B cell (primary cell): ENCODE measurements around the gene SERPINA10. TPM values are rescaled to one million over a fixed set of nuclear protein-coding genes. Genes with fewer than 3 reads are reported as not detected.

Experiments used
- ATAC-seq: fragments of 200-7000 bp; cut with Tn5 transposase; one replicate; pipeline ENCODE4 v1.10.0; 2021; ENCODE audit warnings: low read depth, mild to moderate bottlenecking, moderate number of reproducible peaks, moderate library complexity
- CTCF ChIA-PET: fragments of 350-600 bp; sonication (Branson Sonifier 250); formaldehyde crosslinking; loops from one replicate; lab custom pipeline; 2021; ENCODE audit warnings: antibody characterized with exemption, inconsistent platforms; lab: Charles Lee
- POLR2A ChIA-PET: fragments of 350-600 bp; sonication (Branson Sonifier 250); formaldehyde crosslinking; loops from one replicate; lab custom pipeline; 2021; ENCODE audit warnings: antibody characterized with exemption; lab: Charles Lee
- DNase-seq: peaks from one replicate; pipeline ENCODE4 v3.0.0; 2013
- H2AFZ ChIP-seq: 2 replicates; pipeline ENCODE4 v1.6.1; 2012; ENCODE audit warnings: mild to moderate bottlenecking, low read depth, low read length; ENCODE audit not compliant: insufficient read depth, poor library complexity, severe bottlenecking
- H3K27ac ChIP-seq, 2 donors: 1 replicate in 1 of 2; 2 replicates in 1 of 2; pipeline ENCODE4 v1.5.1; 2012 to 2013; ENCODE audit warnings: low read length in 2 of 2, mild to moderate bottlenecking in 2 of 2, moderate library complexity in 1 of 2
- H3K27me3 ChIP-seq, 4 experiments: fragments of 200-600 bp in 1 of 4; sonication (generic) in 1 of 4; replicated peaks in 1 of 4; 1 replicate in 2 of 4; 2 replicates in 2 of 4; pipeline versions ENCODE4 v1.6.1 to v1.7.0; 2013 to 2016; ENCODE audit warnings: low read length in 3 of 4, mild to moderate bottlenecking in 2 of 4, mixed read lengths in 1 of 4, moderate library complexity in 1 of 4; ENCODE audit not compliant: insufficient read depth in 4 of 4, control insufficient read depth in 3 of 4; ENCODE audit errors: control extremely low read depth in 1 of 4
- H3K36me3 ChIP-seq, 2 experiments: replicated peaks in 1 of 2; 1 replicate in 1 of 2; 2 replicates in 1 of 2; pipeline versions ENCODE4 v1.6.1 to v1.7.1; 2013; ENCODE audit warnings: low read length in 1 of 2; ENCODE audit not compliant: insufficient read depth in 2 of 2, control insufficient read depth in 1 of 2; ENCODE audit errors: control extremely low read depth in 1 of 2, extremely low read depth in 1 of 2
- H3K4me1 ChIP-seq, 2 donors: fragments of 200-600 bp in 1 of 2; sonication (generic) in 1 of 2; 1 replicate in 1 of 2; 2 replicates in 1 of 2; pipeline versions ENCODE4 v1.5.1 to v1.6.1; 2013 to 2017; ENCODE audit warnings: low read length in 2 of 2; ENCODE audit not compliant: control insufficient read depth in 2 of 2, insufficient read depth in 2 of 2
- H3K4me2 ChIP-seq: replicated peaks from 2 replicates; pipeline ENCODE3; 2012; ENCODE audit warnings: mild to moderate bottlenecking, low read depth, low read length; ENCODE audit not compliant: poor library complexity, severe bottlenecking
- H3K4me3 ChIP-seq, 5 experiments: fragments of 200-600 bp in 1 of 5; sonication (generic) in 1 of 5; 1 replicate in 3 of 5; 2 replicates in 2 of 5; pipeline versions ENCODE4 v1.5.1 to v1.7.0; 2011 to 2016; ENCODE audit warnings: low read length in 4 of 5, mild to moderate bottlenecking in 4 of 5, low read depth in 2 of 5, control low read depth in 1 of 5, moderate library complexity in 1 of 5; ENCODE audit not compliant: insufficient read depth in 1 of 5; ENCODE audit errors: control extremely low read depth in 1 of 5, extremely low read depth in 1 of 5
- H3K79me2 ChIP-seq: fragments of 200-600 bp; sonication (generic); one replicate; pipeline ENCODE4 v1.6.0; 2016; ENCODE audit warnings: low read length; ENCODE audit not compliant: control insufficient read depth, insufficient read depth
- H3K9ac ChIP-seq: fragments of 200-600 bp; sonication (generic); 2 replicates; pipeline ENCODE4 v1.6.1; 2017; ENCODE audit warnings: mild to moderate bottlenecking, low read length, moderate library complexity
- H3K9me3 ChIP-seq, 3 donors: one replicate each; pipeline versions ENCODE4 v1.6.1 to v1.7.1; 2013; ENCODE audit warnings: low read length in 2 of 3; ENCODE audit not compliant: control insufficient read depth in 2 of 3, insufficient read depth in 1 of 3; ENCODE audit errors: control extremely low read depth in 1 of 3
- H4K20me1 ChIP-seq: 2 replicates; pipeline ENCODE4 v1.6.0; 2012; ENCODE audit warnings: mild to moderate bottlenecking, low read length; ENCODE audit not compliant: insufficient read depth, control insufficient read depth, poor library complexity, severe bottlenecking
- H3K27ac Mint-ChIP-seq: one replicate; pipeline ENCODE4 v1.8.0; 2021; ENCODE audit warnings: mixed read lengths
- H3K27me3 Mint-ChIP-seq: one replicate; pipeline ENCODE4 v1.8.0; 2021; ENCODE audit warnings: mixed read lengths
- H3K4me1 Mint-ChIP-seq: one replicate; pipeline ENCODE4 v1.8.0; 2021; ENCODE audit warnings: mixed read lengths
- H3K4me3 Mint-ChIP-seq: one replicate; pipeline ENCODE4 v1.8.0; 2021; ENCODE audit warnings: mixed read lengths
- H3K9me3 Mint-ChIP-seq: one replicate; pipeline ENCODE4 v1.8.0; 2022; ENCODE audit warnings: mixed read lengths; ENCODE audit not compliant: insufficient read depth
- EZH2 ChIP-seq: IDR thresholded peaks from 2 replicates; pipeline ENCODE4 v1.6.1; 2012; ENCODE audit warnings: borderline replicate concordance, low read depth, mild to moderate bottlenecking, moderate library complexity, low read length; ENCODE audit not compliant: insufficient read depth, poor library complexity, severe bottlenecking
- WGBS: methylation state at CpG from one replicate; pipeline ENCODE4 v1.1.5; 2013; ENCODE audit warnings: missing lambda C conversion rate; ENCODE audit not compliant: insufficient coverage; 5-methylcytosine and 5-hydroxymethylcytosine counted together
- intact Hi-C: fragments of 100-400 bp; cut with micrococcal nuclease; formaldehyde crosslinking; loops from one replicate; pipeline ENCODE4 v1.10.0; 2022
- polyA minus RNA-seq: library from RNA; depleted of rRNA, polyadenylated mRNA; stranded (reverse); fragments of >200 nt; gene quantifications from 2 replicates; pipeline ENCODE4 v1.2.3, GENCODE V29; 2012
- polyA plus RNA-seq: library from polyadenylated mRNA; depleted of rRNA; stranded (reverse); fragments of >200 nt; gene quantifications from 2 replicates; pipeline ENCODE4 v1.2.3, GENCODE V29; 2012
- total RNA-seq, 2 donors: library from RNA; stranded (reverse); fragments of 120-200 nt in 1 of 2; gene quantifications; 1 replicate in 1 of 2; 2 replicates in 1 of 2; pipeline versions ENCODE4 v1.2.3 to v1.2.4, GENCODE V29; 2013 to 2022
- TF ChIP-seq, protein P1 (sequence below): fragments of 200-600 bp; IDR thresholded peaks from one replicate; pipeline ENCODE4 v1.8.0; 2022; ENCODE audit warnings: antibody characterized with exemption, mild to moderate bottlenecking

SERPINA10 gene
- not detected in 2 replicates for total RNA-seq
- not detected for total RNA-seq (2013)
- not detected in 2 replicates for polyA plus RNA-seq
- not detected in 2 replicates for polyA minus RNA-seq

DNA sequence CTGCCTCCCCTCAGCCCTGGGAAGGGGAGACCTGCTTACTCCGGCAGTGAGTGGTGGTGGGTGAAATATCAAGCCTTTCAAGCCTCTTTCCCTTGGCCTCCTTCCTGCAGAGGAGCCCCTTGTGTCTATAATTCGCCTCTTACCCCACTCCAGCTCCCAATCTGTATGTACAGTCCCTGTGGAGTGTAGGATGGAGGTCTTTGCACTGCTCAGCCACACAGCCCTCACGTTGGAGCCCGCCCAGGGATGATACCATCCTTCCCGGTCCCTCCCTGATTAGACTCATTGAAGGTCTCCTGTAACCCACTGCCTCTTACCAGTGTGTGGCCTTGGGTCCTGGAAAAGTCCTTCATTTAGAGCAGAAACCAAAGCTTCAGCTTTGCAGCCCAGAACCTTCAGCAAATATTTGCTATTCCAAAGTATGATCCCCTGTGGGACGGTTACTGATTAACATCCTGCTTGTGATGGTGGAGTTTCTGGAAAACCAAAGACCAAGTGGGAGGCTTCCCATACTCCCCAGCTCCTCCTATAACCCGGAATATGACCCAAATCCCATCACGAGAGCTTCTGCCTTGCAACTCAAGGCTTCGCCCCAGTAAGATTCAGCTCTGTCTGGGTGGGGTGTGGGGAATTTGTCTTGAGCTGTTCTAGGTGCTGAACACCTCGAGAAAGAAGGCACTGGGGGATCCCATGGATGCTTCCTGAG lies at the start of gene SERPINA10:
Gene SERPINA10 (minus strand): TSS at position 397 of the 706 bp plus-strand sequence. CDS start 2,675 bp downstream, outside the sequence.
- Histone ChIP-seq H4K20me1 (no peaks in the 10 kb centered on the region), H3K36me3 (no peaks in the 10 kb centered on the region), H3K4me1 (no peaks in the 10 kb centered on the region), H3K79me2 (no peaks in the 10 kb centered on the region), H3K4me3 (no peak within 1 kb of the TSS), H3K27me3 (no peaks in the 10 kb centered on the region), H3K27ac (no peak within 1 kb of the TSS), H2AFZ (no peak within 1 kb of the TSS), H3K9ac (no peak within 1 kb of the TSS), H3K9me3 (peaks cover 0 to 17% (median 0%) of the 10 kb centered on the region in 3 donors), H3K4me2 (no peak within 1 kb of the TSS)
- TF ChIP-seq, protein P1, sequence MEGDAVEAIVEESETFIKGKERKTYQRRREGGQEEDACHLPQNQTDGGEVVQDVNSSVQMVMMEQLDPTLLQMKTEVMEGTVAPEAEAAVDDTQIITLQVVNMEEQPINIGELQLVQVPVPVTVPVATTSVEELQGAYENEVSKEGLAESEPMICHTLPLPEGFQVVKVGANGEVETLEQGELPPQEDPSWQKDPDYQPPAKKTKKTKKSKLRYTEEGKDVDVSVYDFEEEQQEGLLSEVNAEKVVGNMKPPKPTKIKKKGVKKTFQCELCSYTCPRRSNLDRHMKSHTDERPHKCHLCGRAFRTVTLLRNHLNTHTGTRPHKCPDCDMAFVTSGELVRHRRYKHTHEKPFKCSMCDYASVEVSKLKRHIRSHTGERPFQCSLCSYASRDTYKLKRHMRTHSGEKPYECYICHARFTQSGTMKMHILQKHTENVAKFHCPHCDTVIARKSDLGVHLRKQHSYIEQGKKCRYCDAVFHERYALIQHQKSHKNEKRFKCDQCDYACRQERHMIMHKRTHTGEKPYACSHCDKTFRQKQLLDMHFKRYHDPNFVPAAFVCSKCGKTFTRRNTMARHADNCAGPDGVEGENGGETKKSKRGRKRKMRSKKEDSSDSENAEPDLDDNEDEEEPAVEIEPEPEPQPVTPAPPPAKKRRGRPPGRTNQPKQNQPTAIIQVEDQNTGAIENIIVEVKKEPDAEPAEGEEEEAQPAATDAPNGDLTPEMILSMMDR: no peak
- TF ChIP-seq EZH2: no peak
- Mint-ChIP-seq H3K27me3 (peaks cover 3% of the 10 kb centered on the region), H3K4me1 (no peaks in the 10 kb centered on the region), H3K9me3 (no peaks in the 10 kb centered on the region), H3K27ac (no peak within 1 kb of the TSS), H3K4me3 (no peak within 1 kb of the TSS)
- no peak for ATAC-seq
- 78% methylated on average over 5 of the region's 10 CpGs for WGBS
- CTCF ChIA-PET: no interaction called here
- intact Hi-C loops: no loop called here
- DNase-seq: no peak
- POLR2A ChIA-PET: no interaction called here

- intact Hi-C loops: loop anchor here (10.0 kb wide), 1 partner anchor 142 kb away; no protein-coding TSS in a partner anchor
- no peak for ATAC-seq
- Histone ChIP-seq H3K27ac (no peak overlapping the region), H3K4me3 (no peak overlapping the region), H3K36me3 (no peaks in the 10 kb centered on the region), H4K20me1 (no peaks in the 10 kb centered on the region), H2AFZ (no peak overlapping the region), H3K4me1 (peaks cover 0 to 15% of the 10 kb centered on the region in 2 donors), H3K4me2 (no peak overlapping the region), H3K27me3 (no peaks in the 10 kb centered on the region), H3K9ac (no peak overlapping the region), H3K9me3 (peaks cover 0 to 12% (median 0%) of the 10 kb centered on the region in 3 donors), H3K79me2 (no peaks in the 10 kb centered on the region)
- Mint-ChIP-seq H3K27me3 (peaks cover 12% of the 10 kb centered on the region), H3K4me3 (no peak overlapping the region), H3K27ac (no peak overlapping the region), H3K9me3 (no peaks in the 10 kb centered on the region), H3K4me1 (peaks cover 24% of the 10 kb centered on the region)
- CTCF ChIA-PET: no interaction called here
- POLR2A ChIA-PET: no interaction called here
- no peak for DNase-seq
- WGBS: 91% methylated on average over 1 of the region's 2 CpGs
- no peak for TF ChIP-seq EZH2
These were observed 49.4 kb upstream of the SERPINA10 start for GRCh38 chr14:94342334-94342934.
